Calu3 (cell line): Measurements from ENCODE around the gene CYFIP2. TPM values are rescaled to one million over a fixed set of nuclear protein-coding genes. Genes with fewer than 3 reads are reported as not detected.
A peak's percentile ranks its signal among the peaks of the same experiment; 100 is the strongest.

Experiments used
- BruUV-seq: library from RNA; stranded (reverse); fragments of 400-500 nt; replicated peaks from 2 replicates; lab custom pipeline; 2021; lab: Mats Ljungman, UMichigan
- CTCF ChIA-PET: fragments of 300-600 bp; sonication (Branson Sonifier 250); formaldehyde crosslinking; loops from one replicate; lab custom pipeline; 2022; ENCODE audit warnings: antibody characterized with exemption; lab: Charles Lee
- DNase-seq: peaks from one replicate; pipeline ENCODE4 v3.0.0; 2022
- H3K27ac Mint-ChIP-seq: one replicate; pipeline ENCODE4 v1.8.0; 2022; ENCODE audit warnings: mixed read lengths; ENCODE audit not compliant: unreplicated experiment
- H3K27me3 Mint-ChIP-seq: one replicate; pipeline ENCODE4 v1.8.0; 2022; ENCODE audit warnings: mixed read lengths; ENCODE audit not compliant: unreplicated experiment
- H3K36me3 Mint-ChIP-seq: one replicate; pipeline ENCODE4 v1.8.0; 2022; ENCODE audit warnings: mild to moderate bottlenecking, moderate library complexity, mixed read lengths; ENCODE audit not compliant: insufficient read depth, unreplicated experiment
- H3K4me1 Mint-ChIP-seq: one replicate; pipeline ENCODE4 v1.8.0; 2022; ENCODE audit warnings: mild to moderate bottlenecking, low read depth, mixed read lengths; ENCODE audit not compliant: unreplicated experiment
- H3K4me3 Mint-ChIP-seq: one replicate; pipeline ENCODE4 v1.8.0; 2022; ENCODE audit warnings: mild to moderate bottlenecking, low read depth, moderate library complexity, mixed read lengths; ENCODE audit not compliant: unreplicated experiment
- H3K9me3 Mint-ChIP-seq: one replicate; pipeline ENCODE4 v1.8.0; 2022; ENCODE audit warnings: low read depth, mixed read lengths; ENCODE audit not compliant: unreplicated experiment
- intact Hi-C: fragments of 100-400 bp; cut with micrococcal nuclease; formaldehyde crosslinking; loops from one replicate; pipeline ENCODE4 v1.10.0; 2022; ENCODE audit not compliant: unreplicated experiment
- total RNA-seq: library from RNA; stranded (reverse); gene quantifications from 2 replicates; pipeline ENCODE4 v1.2.3, GENCODE V29; 2022
- TF ChIP-seq, protein P1 (sequence below): fragments of 200-600 bp; IDR thresholded peaks from one replicate; pipeline ENCODE4 v1.8.0; 2022; ENCODE audit warnings: antibody characterized with exemption; ENCODE audit not compliant: unreplicated experiment

The CYFIP2 gene
- total RNA-seq, 1 experiment from 2014 or later: 37.8 TPM

DNA sequence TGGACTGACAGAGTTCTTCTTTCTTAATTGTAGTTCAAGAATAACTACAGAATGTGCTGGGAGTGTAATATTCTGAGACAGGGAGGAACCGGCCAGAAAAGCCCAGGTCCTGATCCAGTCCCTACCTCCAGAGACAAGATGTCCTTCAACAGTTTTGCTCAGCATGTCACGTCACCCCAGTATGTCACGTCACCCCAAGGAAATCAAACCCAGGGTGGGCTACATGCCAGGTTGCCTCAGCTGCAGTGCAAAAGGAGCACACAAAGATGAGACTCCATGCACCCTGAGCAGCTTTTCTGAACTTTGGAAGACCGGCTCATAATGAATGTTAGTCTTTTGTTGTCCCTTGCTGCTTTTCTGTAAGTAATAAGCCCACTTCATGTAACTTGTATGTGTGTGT, 168.2 kb downstream of the CYFIP2 start:
- Mint-ChIP-seq H3K36me3 (no peaks in the 10 kb centered on the region), H3K9me3 (no peaks in the 10 kb centered on the region), H3K27me3 (no peaks in the 10 kb centered on the region), H3K4me3 (no peak overlapping the region), H3K4me1 (no peaks in the 10 kb centered on the region), H3K27ac (no peak overlapping the region)
- BruUV-seq: no TSS peak
- no peak for DNase-seq
- intact Hi-C loops: no loop called here
- TF ChIP-seq, protein P1, sequence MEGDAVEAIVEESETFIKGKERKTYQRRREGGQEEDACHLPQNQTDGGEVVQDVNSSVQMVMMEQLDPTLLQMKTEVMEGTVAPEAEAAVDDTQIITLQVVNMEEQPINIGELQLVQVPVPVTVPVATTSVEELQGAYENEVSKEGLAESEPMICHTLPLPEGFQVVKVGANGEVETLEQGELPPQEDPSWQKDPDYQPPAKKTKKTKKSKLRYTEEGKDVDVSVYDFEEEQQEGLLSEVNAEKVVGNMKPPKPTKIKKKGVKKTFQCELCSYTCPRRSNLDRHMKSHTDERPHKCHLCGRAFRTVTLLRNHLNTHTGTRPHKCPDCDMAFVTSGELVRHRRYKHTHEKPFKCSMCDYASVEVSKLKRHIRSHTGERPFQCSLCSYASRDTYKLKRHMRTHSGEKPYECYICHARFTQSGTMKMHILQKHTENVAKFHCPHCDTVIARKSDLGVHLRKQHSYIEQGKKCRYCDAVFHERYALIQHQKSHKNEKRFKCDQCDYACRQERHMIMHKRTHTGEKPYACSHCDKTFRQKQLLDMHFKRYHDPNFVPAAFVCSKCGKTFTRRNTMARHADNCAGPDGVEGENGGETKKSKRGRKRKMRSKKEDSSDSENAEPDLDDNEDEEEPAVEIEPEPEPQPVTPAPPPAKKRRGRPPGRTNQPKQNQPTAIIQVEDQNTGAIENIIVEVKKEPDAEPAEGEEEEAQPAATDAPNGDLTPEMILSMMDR: no peak
- CTCF ChIA-PET: interaction anchor here (0.6 kb wide), 1 partner anchor 9 kb away, joined by 3 read pairs; no protein-coding TSS in a partner anchor

DNA sequence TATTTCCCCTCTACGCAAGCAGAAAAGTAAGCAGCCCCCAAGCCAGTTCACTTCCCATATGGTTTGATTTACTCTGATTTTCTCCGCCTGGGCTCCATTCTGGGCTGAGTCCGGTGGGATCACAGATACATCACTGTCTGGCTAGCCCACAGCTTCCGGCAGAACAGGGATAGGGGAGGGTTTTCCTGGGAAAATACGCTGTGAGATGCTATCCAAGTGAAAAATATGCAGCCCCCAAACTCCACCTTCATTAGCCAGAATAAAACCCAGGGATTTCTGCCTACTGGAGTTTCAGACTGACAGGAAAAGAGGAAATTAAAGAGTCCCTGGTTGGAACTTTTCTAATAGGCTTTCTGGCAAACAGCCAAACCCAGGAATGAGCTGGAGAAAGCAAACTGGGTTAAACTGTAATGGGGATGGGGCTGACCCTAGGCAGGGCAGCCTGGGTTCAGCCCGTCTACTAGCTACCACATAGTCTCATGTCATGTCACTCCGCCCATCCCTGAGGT, 177.2 kb downstream of the CYFIP2 start:
- no peak for DNase-seq
- no peaks in the 10 kb centered on the region for H3K27me3 Mint-ChIP-seq
- peaks cover 40% of the 10 kb centered on the region for H3K4me1 Mint-ChIP-seq
- CTCF ChIA-PET: no interaction called here
- no peak overlapping the region for H3K4me3 Mint-ChIP-seq
- no peaks in the 10 kb centered on the region for H3K9me3 Mint-ChIP-seq
- peaks cover 9% of the 10 kb centered on the region for H3K36me3 Mint-ChIP-seq
- H3K27ac Mint-ChIP-seq: peak overlapping the region; percentile 14
- TF ChIP-seq, protein P1: no peak
- intact Hi-C loops: no loop called here
- no TSS peak for BruUV-seq

DNA sequence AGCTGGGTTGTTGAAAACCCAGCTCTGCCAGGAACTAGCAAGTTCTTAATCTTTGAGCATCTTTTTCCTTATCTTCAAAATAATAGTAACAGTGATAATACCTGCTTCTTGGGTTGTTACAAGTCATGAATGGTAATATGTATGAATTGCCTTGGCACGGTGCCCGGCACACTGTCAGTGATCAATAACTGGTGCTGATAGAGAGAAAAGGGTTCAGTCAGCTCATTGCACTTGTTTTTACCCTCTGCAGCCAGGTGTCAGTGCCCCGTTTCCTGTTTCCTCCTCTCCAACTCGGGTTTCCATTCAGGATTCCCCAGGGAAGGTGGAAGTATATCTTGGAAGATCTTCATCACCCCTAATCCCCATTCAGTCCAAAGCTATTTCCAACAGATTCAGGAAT, 178.3 kb downstream of the CYFIP2 start:
- CTCF ChIA-PET: interaction anchor here (1.0 kb wide), 1 partner anchor 28 kb away, joined by 7 read pairs; no protein-coding TSS in a partner anchor
- no peak overlapping the region for H3K27ac Mint-ChIP-seq
- TF ChIP-seq, protein P1: no peak
- DNase-seq: peak; percentile 64
- peaks cover 51% of the 10 kb centered on the region for H3K4me1 Mint-ChIP-seq
- H3K4me3 Mint-ChIP-seq: no peak overlapping the region
- BruUV-seq: no TSS peak
- intact Hi-C loops: no loop called here
- peaks cover 9% of the 10 kb centered on the region for H3K36me3 Mint-ChIP-seq
- H3K9me3 Mint-ChIP-seq: no peaks in the 10 kb centered on the region
- H3K27me3 Mint-ChIP-seq: no peaks in the 10 kb centered on the region

Other genes starting within 250 kb of the CYFIP2 start
- gene HAVCR1, start 207.0 kb upstream of the CYFIP2 start, total RNA-seq: 5.8 and 6.0 TPM in 2 replicates
- 0.17 and 0.19 TPM in 2 replicates for gene HAVCR2, start 157.1 kb upstream of the CYFIP2 start, total RNA-seq
- 21.2 and 24.1 TPM in 2 replicates for gene MED7, start 123.3 kb upstream of the CYFIP2 start, total RNA-seq
- not detected in 2 replicates for gene GARIN3, start 99.9 kb upstream of the CYFIP2 start, total RNA-seq
- not detected in 2 replicates for gene ITK, start 85.3 kb upstream of the CYFIP2 start, total RNA-seq
- 2.7 and 3.2 TPM in 2 replicates for gene NIPAL4, start 194.1 kb downstream of the CYFIP2 start, total RNA-seq